ENCODE results near the gene CDH23. TPM values are rescaled to one million over a fixed set of nuclear protein-coding genes. Genes with fewer than 3 reads are reported as not detected.

The CDH23 gene
- total and polyA plus RNA-seq, 2 of the 8 experiments (the other 6 are each of a cell fraction or from before 2014, with no cell fraction given) = 1.9 to 4.9 TPM

GRCh38 chr10:71770789-71771188, 374.1 kb downstream of the CDH23 start (continued):
- TF ChIP-seq CBX5 (IDR thresholded peaks at IDR 0.05; ENCODE audit: low read depth, low read length) (no peak), RFX5 (IDR thresholded peaks at IDR 0.05; ENCODE audit: borderline replicate concordance, low read depth, low read length) (no peak), SIX5 (IDR thresholded peaks at IDR 0.05; ENCODE audit: low read depth, low read length) (no peak), PHF8 (conservative IDR thresholded peaks at IDR 0.05; ENCODE audit: low read depth, low read length) (no peak), FOSL1 (IDR thresholded peaks at IDR 0.05; ENCODE audit: insufficient read depth, low read depth, low read length) (no peak)
